GM12892 (cell line): ENCODE results near the gene DERL3.

Source experiments
- DNase-seq: peaks from one replicate; pipeline ENCODE4 v3.0.0; 2011; ENCODE audit not compliant: insufficient read length
- FAIRE-seq: peaks from 2 replicates; lab custom pipeline; 2011; peaks lifted over from hg19 to GRCh38; lab: Jason Lieb, UNC
- POLR2A ChIP-seq: IDR thresholded peaks from 2 replicates; pipeline ENCODE4 v1.6.1; 2011; ENCODE audit warnings: low read depth, low read length, control low read depth
- POLR2AphosphoS5 ChIP-seq: IDR thresholded peaks from 2 replicates; pipeline ENCODE4 v1.6.1; 2011; ENCODE audit warnings: low read depth, low read length, control low read depth
- TAF1 ChIP-seq: IDR thresholded peaks from 2 replicates; pipeline ENCODE4 v1.6.1; 2011; ENCODE audit warnings: low read depth, mild to moderate bottlenecking, control low read depth, low read length, borderline replicate concordance

Gene DERL3

DNA sequence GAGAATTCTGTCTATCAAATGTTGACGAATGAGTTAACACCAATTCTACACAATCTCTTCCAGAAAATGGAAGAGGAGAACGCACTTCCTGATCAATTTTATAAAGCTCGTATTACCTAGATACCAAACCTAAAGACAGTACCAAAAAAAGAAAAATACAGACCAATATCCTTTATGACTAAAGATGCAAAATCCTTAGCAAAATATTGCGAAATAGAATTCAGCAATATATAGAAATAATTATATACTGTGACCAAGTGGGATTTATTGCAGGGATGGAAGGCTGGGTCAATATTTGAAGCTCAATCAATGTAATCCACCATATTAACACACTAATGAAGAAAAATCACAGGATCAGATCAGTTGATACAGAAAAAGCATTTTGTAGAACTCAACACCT, 26.4 kb downstream of the DERL3 start:
- DNase-seq (no peak), FAIRE-seq (no peak)
- TF ChIP-seq POLR2AphosphoS5: no peak
- TF ChIP-seq TAF1: no peak
- TF ChIP-seq POLR2A: no peak

DNA sequence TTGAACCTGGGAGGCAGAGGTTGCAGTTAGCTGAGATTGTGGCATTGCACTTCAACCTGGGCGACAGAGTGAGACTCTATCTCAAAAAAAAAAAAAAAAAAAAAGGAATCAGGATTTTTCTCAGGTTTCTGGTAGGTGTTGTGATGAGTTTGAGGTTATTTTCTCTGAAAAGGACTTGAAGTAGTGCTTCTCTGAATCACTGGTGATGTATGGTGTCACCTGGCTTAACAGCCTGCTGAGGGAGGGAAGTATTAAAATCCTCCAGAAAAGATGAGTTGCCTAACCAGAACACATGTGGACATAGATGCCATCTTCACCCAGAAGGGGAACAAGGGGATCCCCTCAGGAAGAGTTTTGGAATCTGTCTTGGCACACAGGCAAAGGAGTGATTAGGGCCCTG, 32.0 kb downstream of the DERL3 start:
- TF ChIP-seq POLR2A: no peak
- no peak for TF ChIP-seq TAF1
- TF ChIP-seq POLR2AphosphoS5: no peak
- no peak for FAIRE-seq

GRCh38 chr22:23804781-23805291, 34.0 kb downstream of the DERL3 start:
- no peak for FAIRE-seq
- no peak for TF ChIP-seq POLR2A
- TF ChIP-seq POLR2AphosphoS5: no peak
- TF ChIP-seq TAF1: no peak
- DNase-seq: no peak

More for the DNA sequence above, 32.0 kb downstream of the DERL3 start:
- DNase-seq: no peak

DNA sequence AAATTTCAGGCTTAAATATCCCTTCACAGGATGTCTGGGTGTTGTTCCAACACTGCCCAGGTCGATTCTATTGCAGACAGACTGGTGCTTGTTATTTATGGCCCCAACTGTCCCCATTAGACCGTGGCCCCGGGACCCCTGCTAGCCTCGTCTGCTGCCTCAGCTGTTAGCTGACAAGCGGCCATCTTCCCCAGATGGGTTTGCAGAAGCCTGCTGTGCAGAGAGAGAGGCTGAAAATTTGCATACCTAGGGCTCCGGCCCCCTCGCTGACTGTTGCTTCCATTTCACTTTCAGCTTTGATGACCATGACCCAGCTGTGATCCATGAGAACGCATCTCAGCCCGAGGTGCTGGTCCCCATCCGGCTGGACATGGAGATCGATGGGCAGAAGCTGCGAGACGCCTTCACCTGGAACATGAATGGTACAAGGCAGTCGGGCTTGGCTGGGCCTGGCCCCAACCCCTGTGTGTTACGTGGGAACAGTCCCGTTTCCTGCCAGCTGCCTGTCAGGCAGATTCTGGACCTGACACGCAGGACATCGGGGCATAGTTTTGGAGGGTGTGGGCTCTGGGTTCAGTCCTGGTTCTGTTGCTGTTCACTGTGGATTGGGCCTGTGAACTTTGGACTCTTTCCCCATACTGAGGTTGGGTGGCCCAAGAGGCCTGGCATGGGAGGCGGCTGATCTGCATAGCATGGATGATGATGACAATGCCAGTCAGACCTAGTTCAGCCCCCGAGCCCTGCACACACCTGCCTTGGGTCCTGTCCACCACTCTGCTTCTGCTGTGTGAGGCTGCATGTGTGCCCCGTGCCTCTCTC, 35.6 kb downstream of the DERL3 start:
- peak; percentile 92 for FAIRE-seq
- TF ChIP-seq POLR2AphosphoS5 (peak; percentile 11; the same call in 1 of the 2 replicates), TAF1 (no peak), POLR2A (peak; percentile 70)
- no peak for DNase-seq

- TF ChIP-seq POLR2A: no peak
- TF ChIP-seq POLR2AphosphoS5: 0 out of 2 replicates have a peak, but pooled peaks have one; percentile 30
- TF ChIP-seq TAF1: no peak
- no peak for FAIRE-seq
Observed at GRCh38 chr22:23801886-23802377, 36.9 kb downstream of the DERL3 start.

DNA sequence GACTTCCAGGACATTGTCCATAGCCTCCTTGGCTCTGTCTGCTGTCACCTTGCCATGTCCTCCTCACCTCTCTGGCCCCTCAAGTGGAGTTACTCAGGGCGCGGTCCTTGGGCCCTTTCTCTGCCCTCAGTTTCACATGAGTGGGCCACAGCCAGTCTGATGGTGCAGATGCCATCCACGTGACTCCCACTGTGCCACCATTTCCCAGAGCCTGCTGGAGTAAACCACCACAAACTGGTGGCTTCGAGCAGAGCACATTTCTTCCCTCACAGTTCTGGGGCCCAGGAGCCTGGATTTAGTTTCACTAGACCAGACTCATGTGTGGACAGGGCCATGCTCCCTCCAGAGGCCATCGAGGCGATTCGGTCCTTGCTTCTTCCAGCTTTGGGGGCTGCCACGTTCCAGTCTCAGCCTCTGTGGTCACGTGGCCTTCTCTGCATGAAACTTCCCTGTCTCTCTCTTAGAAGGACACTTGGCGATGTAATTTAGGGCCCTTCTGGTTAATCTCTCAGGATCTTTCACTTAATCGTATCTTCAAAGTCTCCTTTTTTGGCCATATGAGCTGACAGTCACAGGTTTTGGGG, 37.5 kb downstream of the DERL3 start:
- DNase-seq (no peak), FAIRE-seq (no peak)
- TF ChIP-seq TAF1 (no peak), POLR2A (no peak; the same call in 1 of the 2 replicates), POLR2AphosphoS5 (no peak)

More at GRCh38 chr22:23801886-23802377, 36.9 kb downstream of the DERL3 start:
- no peak for DNase-seq

- TF ChIP-seq POLR2A (no peak; the same call in 1 of the 2 replicates), TAF1 (no peak), POLR2AphosphoS5 (no peak)
- DNase-seq (peak; percentile 52), FAIRE-seq (peak; percentile 99)
Observed at GRCh38 chr22:23800297-23801237, 38.2 kb downstream of the DERL3 start.

DNA sequence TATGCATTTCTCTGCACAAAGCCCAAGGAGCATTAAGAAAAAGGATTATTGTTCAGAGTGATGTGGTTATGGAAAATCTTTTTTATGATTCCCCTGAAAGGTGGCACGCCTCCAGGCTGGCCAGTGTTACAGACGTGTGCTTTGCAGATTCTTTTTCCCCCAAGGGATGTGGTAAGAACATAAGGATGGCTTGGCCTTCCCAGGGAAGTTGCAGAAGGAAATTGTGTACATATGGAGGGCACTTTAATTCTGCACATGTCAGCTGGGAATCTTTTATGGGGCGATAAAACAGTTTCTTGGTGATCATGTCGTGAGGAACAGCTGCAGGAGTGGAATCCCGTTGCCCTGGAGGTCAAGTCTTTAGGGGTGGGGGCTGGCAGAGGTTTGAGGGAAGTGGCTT, 42.3 kb downstream of the DERL3 start:
- TF ChIP-seq POLR2AphosphoS5 (no peak), POLR2A (no peak), TAF1 (no peak)
- DNase-seq (no peak), FAIRE-seq (no peak)

GRCh38 chr22:23793326-23793725, 45.5 kb downstream of the DERL3 start:
- no peak for TF ChIP-seq TAF1
- TF ChIP-seq POLR2AphosphoS5: no peak
- TF ChIP-seq POLR2A: no peak
- DNase-seq (no peak), FAIRE-seq (no peak)
